NCI-H526 treated with DMSO at 0.1 percent for 48 hours (cell line): ENCODE results near the gene DERA.
"Not testable (repeated sequence)": the region's sequence is repeated elsewhere in the genome, so short reads cannot be mapped to it uniquely, and the experiment has no call there.

Experiments used
- DNase-seq: peaks from one replicate; lab custom pipeline; 2025; lab: John Stamatoyannopoulos, UW

Gene DERA

GRCh38 chr12:15963271-15963670, 52.1 kb downstream of the DERA start:
- DNase-seq = no peak

DNA sequence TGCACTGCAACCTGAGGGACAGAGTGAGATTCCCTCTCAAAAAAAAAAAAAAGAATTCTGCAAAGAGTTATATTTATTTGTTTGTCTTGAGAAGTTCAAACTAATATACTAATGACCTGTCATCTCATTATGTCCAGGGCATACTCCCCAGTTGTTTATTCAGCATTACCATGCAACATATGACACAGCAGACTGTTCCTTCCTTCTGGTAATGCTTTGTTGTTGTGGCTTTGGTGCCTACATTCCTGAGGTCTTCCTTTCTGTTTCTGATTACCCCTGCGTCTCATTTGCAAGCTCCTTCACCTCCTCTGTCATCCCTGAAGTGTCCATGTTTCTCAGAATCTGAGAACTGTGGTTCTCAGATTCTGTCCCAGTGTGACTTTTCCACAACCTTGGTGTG, 55.3 kb downstream of the DERA start:
- no peak for DNase-seq

DNA sequence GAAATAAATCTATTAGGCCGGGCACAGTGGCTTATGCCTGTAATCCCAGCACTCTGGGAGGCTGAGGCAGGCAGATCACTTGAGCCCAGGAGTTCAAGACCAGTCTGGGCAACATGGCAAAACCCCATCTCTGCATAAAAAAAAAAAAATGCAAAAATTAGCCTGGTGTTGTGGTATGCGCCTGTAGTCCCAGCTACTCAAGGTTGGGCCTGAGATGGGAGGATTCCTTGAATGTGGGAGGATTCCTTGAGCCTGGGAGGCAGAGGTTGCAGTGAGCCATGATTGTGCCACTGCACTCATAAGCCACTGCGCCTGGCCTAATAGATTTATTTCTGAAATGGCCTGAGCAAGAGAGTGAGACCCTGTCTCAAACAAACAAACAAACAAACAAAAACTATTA, 55.9 kb downstream of the DERA start:
- DNase-seq = not testable (repeated sequence)

GRCh38 chr12:15971211-15971610, 60.1 kb downstream of the DERA start:
- DNase-seq = no peak

DNA sequence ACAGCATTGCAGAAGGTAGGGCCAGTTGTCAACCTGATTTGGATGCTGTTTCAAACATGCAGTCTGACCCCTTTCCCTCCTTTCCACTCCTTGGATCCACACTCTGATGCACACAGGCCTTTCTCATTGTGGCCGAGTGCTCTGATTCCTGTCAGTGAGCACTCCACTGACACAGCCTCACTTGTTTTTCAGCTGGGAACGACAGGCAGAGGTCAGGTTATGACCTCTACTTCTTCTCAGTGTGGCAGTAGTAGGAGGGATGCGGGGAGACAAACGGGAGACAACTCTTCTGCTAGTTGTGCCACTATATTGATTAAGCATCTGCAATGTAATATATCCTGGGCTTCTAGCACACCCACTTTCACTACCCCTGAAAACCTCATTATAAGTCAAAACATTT, 61.8 kb downstream of the DERA start:
- DNase-seq = no peak

GRCh38 chr12:15977999-15978951, 67.1 kb downstream of the DERA start:
- no peak for DNase-seq

GRCh38 chr12:15979096-15980092, 68.3 kb downstream of the DERA start:
- no peak for DNase-seq

DNA sequence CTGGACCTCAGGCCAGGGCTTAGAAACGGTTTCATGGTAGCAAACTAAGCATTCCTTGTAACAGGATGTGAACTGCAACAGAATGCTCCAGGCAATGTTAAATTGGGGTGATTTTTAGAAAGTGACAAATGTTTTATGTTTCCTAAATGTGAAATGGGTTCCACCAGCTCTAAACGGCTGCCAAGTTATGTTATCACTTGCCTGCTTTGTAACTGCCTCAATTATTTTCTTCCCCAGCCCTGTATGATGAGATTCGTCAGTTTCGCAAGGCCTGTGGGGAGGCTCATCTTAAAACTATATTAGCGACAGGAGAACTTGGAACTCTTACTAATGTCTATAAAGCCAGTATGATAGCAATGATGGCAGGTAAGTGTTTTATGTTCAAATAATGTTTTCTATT, 70.9 kb downstream of the DERA start:
- no peak for DNase-seq

- no peak for DNase-seq
Measured at GRCh38 chr12:15982471-15982870, 71.3 kb downstream of the DERA start.

DNA sequence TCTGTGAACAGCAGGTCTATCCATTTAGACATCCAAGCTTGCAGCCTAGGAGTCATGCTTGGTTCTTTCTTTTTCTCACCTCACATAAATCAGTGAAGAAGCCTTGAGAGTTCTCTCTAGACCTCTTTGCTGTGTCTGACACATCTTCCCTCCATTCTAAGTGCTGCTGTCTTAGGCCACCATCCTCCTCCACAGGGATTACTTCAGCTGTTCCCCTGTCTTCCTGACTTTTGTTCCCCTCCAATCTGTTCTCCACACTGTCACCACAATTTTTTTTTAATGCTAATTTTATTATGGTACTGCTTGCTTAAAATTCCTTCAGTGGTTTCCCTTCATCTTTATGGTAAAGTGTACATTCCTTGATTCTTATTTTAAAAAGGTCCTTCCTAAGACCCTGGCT, 71.8 kb downstream of the DERA start:
- DNase-seq = no peak

- DNase-seq = no peak
Measured at GRCh38 chr12:15984097-15984800, 73.1 kb downstream of the DERA start.

- DNase-seq = no peak
Measured at GRCh38 chr12:15984963-15985362, 73.8 kb downstream of the DERA start.

GRCh38 chr12:15987696-15988095, 76.6 kb downstream of the DERA start:
- DNase-seq = no peak

- no peak for DNase-seq
Measured at GRCh38 chr12:15988983-15989755, 78.0 kb downstream of the DERA start.

GRCh38 chr12:15995801-15996200, 84.7 kb downstream of the DERA start:
- no peak for DNase-seq

GRCh38 chr12:15996254-15996653, 85.1 kb downstream of the DERA start:
- DNase-seq = no peak

GRCh38 chr12:15996948-15997347, 85.8 kb downstream of the DERA start:
- no peak for DNase-seq

- no peak for DNase-seq
Measured at GRCh38 chr12:15997910-15998309, 86.8 kb downstream of the DERA start.

- no peak for DNase-seq
Measured at GRCh38 chr12:16002880-16003279, 91.7 kb downstream of the DERA start.

DNA sequence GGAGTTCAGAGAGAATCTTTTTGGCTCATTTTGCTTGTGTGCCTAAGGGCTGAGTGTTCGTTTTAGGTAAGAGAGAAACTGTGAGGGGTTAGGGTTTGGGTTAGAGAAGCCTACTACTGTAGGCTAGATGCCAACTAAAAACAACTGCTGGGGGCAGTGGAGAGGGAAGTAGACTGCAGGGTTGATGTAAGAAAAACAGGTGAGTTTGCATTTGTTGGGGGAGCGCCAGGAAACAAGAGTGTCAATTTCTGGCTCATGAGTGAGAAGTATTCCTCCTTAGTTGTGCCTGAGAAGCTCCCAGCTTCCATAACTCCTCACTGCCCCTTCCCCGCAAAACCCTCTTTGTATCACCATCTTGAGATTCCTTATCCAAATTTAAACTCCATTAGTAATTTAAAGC, 92.3 kb downstream of the DERA start:
- DNase-seq = no peak

DNA sequence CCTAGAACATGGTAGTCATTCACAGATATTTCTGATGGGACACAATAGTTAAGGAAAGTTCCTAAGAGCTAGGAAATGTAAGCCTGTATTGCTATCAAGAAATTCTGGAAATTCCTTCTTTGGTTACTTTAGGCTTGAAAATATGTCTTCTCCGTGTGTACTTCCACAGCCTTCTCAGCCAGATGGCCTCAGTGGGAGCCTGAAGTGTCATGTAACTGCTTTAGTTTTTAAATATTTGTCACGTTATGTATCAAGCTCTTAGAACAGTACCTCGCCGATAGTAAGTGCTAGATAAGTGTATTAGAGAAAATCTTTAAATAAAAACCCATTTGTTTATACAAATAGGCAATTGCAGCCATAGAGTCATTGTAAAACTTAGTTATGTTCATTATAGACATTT, 95.6 kb downstream of the DERA start:
- no peak for DNase-seq
